NCI-H1092 treated with DMSO at 0.1 percent for 48 hours (cell line): ENCODE results near the gene C1orf115.
"Not testable (repeated sequence)": the region's sequence is repeated elsewhere in the genome, so short reads cannot be mapped to it uniquely, and the experiment has no call there.

ENCODE experiments used
- DNase-seq: peaks from one replicate; lab custom pipeline; 2025; lab: John Stamatoyannopoulos, UW

The C1orf115 gene

DNA sequence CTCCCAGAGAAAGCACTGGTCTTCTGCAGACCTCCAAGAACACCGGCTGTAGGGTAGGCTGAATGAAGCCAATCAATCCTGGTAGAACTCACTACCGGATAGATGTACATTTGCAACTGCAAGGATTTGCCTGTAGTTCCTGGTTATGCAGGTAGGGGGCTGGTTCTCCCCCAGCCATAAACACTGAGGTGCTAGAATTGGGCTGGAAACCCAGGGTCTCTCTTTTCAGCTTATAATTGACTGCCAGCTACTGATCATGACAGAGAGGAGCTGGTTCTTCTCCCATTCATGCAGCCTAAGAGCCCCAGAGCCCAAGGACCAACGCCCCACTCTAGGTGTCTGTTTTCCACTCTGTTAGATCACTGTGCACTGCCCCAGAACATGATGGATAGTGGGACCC lies 36.5 kb downstream of the C1orf115 start:
- no peak for DNase-seq

DNA sequence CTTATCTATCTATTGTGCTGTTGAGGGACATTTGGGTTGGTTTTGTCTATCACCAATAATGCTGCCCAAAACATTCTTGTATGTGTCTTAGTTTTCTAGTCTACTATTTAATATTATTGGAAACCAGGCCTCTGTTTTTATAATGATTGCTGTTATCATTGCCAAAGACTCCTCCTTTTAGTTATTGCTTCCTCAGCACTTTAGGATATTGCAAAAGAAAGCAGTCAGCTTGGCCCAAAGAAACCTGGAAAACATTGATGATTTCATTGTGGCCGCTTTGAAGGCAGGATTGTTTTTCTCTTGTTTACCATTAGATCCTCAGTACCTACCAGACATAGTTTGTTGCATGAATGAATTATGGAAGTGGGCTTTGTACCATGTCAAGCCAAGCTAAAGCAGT lies 37.4 kb downstream of the C1orf115 start:
- no peak for DNase-seq

DNA sequence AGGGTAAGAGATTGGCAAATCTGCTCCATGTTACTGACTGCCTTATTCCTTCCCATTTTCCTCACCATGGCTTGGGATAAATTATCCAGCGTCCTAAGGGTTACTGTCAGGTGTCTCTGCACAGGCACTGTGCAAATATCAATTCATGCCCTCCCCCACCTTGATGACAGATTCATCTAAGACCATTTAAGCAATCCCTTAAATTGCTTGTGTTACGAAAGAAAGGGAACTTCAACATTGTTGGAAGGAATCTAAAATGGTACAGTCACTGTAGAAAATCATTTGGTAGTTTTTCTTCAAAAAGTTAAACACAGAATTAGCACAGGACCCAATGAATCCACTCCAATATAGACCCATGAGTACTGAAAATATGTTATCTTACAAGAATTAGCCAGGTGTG lies 40.3 kb downstream of the C1orf115 start:
- DNase-seq = no peak

DNA sequence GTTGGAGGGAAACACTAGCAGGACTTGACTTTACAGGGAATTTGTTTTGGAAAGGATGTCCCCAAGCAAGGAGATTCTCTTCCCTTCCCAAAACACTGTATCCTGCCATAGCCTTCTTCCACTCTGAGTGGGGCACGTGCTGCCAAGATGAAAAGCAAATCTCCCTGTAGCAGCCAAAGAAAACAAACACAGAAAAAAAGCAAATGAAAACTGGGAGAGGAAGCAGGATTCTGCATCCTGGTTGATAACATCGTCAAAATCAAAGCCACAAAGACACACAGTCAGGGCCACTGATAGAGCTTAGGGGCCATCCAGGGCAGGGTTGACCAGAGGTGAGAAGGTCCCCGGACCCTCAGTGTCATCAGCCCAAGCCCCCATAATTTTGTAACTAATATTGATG lies 42.0 kb downstream of the C1orf115 start:
- DNase-seq = no peak

DNA sequence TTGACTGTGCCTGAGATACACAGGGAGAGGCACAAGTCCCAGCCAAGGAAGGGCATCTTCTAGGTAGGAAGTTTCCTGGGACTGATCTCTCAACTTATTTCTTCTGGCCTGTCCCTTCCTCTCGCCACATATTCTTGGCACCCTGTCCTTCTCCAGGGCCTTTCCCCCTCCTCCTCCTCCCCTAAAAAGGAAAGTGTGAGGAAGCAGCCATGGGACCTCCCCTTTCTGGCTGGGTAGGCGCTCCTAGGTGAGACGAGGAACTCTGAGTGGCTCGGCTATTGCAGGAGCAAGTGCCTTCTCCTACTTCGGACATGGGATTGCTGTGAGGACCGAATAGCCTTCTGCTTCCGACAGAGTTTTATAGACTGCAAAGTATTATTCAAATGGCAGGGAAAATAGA lies 42.5 kb downstream of the C1orf115 start:
- DNase-seq = no peak

DNA sequence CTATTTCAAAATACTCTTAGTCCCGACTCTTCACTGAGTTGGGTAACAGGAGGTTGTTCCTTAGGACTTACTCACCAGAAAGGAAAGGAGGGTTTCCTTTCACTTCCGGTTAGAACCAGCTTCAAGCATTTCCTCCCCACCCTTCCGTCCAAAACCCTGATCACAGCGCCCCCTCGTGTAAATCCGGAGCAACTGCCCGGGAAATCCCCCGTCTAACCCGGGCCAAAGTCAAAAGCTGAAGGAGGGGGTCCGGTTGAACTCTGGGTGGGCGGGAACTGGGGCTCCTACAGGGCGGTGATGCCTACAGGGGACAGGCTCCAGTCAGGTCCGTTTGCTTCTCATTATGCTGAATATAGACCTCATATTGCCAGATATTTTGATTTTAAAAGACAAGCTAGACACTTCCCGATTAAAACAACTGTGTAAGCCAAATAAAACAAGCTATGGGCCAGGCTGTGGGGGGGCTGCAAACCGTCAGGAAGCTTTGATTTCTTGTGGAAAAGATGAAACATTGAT lies 43.0 kb downstream of the C1orf115 start:
- peak; percentile 80 for DNase-seq

DNA sequence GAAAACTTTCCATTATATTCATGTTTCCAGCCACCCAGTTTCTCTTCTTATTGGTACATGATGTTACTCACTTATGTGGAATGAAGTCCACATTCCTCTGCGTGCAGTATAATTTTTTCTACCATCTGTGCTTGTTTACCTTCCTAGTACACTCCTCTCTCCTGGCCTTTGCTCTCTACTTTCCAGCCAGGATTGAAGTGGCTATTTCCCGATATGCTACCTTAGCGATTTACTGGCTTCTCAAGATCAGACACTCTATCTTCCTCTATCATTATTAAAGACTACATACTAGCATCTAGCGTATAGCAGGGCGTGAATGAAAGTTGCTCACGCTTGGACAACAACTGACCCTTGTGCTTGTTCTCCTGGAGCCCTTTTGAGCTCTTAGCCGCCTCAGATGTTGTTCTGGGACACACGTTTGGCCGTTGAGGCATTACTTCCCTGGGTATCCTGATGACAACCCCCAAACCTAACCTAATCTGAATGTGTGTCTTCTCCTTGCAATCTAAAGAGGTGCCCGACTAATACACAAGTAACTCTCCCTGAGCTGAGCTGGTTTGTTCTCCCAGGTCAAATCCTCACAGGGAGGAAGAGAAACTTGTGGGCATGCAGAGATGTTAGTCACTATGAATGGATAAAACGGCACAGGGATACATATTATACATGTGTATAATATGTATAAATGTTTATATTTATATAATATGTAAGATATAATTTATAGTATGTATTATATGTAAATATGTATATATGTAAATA lies 44.6 kb downstream of the C1orf115 start:
- peak; percentile 7 for DNase-seq

DNA sequence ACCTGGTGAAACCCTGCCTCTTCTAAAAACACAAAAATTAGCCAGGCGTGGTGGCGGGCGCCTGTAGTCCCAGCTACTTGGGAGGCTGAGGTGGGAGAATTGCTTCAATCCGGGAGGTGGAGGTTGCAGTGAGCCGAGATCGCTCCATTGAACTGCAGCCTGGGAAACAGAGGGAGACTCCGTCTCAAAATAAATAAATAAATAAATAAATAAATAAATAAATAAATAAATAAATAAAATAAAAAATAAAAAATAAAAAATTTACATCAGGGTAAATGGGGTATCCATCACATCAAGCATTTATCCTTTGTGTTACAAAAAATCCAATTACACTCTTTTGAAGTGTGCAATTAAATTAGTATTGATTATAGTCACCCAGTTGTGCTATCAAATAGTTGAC lies 46.1 kb downstream of the C1orf115 start:
- DNase-seq = not testable (repeated sequence)

DNA sequence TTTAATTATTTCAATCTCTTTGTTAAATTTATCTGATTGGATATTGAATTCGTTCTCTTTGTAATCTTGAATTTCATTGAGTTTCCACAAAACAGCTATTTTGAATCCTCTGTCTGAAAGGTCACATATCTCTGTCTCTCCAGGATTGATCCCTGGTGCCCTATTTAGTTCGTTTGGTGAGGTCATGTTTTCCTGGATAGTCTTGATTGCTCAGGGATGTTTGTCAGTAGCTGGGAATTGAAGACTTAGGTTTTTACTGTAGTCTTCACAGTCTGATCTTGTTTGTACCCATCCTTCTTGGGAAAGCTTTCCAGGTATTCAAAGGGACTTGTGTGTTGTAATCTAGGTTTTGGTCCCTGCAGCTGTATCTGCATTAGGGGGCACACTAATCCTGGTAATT lies 51.2 kb downstream of the C1orf115 start:
- no peak for DNase-seq

DNA sequence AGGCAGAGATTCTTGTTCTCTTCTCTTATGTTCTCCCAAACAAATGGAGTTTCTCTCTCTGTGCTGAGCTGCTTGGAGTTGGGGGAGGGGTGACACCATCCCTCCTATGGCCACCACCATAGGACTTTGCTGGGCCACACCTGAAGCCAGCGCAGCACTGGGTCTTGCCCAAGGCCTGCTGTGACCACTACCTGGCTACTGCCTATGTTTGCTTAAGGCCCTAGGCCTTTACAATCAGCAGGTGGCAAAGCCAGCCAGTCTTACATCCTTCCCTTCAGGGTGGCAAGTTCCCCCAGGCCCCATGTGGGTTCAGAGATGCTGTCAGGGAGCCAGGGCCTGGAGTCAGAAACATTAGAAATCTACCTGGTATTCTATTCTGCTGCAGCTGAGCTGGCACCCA lies 51.7 kb downstream of the C1orf115 start:
- no peak for DNase-seq

DNA sequence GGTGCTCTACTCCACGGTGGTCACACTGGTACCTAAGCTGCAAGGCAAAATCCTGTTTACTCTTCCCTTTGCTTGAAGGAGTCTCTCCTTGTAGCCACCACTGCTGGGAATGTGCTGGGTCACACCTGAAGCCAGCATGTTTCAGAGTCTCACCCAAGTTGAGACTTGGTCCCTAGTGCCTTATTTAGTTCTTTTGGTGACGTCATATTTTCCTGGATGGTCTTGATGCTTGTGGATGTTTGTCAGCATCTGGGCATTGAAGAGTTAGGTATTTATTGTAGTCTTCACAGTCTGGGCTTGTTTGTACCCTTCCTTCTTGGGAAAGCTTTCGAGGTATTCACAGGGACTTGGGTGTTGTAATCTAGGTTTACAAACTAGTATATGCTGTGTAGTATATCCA lies 52.4 kb downstream of the C1orf115 start:
- no peak for DNase-seq

DNA sequence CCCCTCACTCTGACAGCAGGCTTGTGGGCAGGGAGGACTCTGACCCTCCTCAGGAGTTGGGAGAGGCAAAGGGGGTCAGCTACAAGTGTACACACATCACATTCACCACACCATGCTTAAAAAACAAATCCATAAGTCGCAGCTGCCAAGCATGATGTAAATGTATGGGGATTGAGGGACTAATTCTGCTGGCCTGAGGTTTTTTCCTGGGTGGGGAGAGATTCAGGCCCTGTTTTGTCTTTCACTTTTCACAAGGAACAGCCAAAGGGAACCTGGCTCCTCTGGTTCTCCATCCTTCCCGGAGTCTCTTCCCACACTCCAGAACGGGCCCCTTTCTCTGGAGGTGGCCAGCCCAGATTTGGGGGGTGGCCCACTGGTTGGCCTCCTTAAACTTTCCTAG lies 56.7 kb downstream of the C1orf115 start:
- no peak for DNase-seq

DNA sequence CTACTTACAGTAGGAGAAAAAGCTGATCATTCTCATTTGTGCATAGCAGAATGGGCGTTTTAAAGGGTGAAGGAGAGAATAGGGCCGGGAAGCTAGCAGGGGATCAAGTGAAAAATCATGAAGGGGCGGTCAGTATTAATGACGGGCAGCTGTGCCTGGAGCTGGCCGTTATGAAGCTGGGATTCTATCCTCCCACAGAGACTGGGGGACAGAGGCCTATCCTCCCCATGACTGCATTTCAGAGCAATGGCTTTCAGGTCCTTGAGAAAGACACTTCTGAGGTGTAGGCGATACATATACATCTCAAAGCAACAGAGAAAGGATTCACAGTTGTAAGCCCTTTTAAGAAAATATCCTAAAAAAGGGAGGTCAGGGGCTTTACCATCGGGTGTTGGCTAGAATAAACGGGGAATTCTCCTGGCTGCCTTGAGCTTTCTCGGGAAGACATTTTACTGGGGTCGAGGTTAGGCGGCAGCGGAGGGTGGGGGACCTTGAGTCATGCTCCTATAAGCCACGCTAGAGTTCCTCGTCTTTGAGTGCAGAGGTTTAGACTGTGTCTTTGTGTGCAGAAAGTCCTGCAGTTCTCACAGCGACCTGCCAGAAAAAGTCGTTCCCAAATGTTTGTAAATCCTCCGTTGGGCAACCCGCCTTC lies 57.4 kb downstream of the C1orf115 start:
- DNase-seq = no peak

DNA sequence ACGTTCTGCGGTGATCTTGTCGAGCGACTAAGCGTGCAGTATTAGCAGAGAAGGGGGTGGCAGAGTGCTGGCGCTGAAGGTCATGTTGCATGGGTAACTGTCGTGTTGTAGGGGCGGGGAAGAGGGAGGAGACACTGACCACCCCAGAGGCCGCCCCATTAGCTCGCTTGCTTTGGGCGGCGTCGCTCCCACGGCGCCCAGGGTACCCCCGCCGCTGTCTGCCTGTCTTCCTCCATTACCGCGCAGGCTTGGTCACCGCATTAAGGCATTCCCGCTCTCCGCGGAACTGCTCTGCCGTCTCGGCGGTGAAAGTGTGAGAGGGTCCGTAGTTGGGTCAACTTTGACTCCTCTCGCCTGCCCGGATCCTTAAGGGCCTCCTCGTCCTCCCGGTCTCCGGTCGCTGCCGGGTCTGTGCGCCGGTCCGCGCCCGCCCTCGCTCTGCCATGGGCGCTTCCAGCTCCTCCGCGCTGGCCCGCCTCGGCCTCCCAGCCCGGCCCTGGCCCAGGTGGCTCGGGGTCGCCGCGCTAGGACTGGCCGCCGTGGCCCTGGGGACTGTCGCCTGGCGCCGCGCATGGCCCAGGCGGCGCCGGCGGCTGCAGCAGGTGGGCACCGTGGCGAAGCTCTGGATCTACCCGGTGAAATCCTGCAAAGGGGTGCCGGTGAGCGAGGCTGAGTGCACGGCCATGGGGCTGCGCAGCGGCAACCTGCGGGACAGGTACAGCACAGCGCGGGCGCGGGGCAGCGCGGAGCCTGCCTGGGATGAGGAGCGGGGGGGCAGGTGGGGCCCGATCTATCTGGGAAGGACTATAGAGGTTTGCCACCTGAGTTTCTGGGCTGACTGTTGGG lies 58.1 kb downstream of the C1orf115 start, which contains the start of gene MTARC2:
Gene MTARC2, plus strand, starts transcription at position 234 of the 846 bp plus-strand sequence. Its CDS starts 210 bp downstream, at position 444.
- DNase-seq = peak; percentile 87
